HEK293 (cell line): ENCODE measurements around the gene DNAJC4.

Experiments used
- BCL11B ChIP-seq: fragments of 450-650 bp; formaldehyde crosslinking; IDR thresholded peaks from 2 replicates; pipeline ENCODE4 v1.5.1; 2016; ENCODE audit warnings: low read depth, missing biosample characterization, missing genetic modification characterization
- FEZF1 ChIP-seq: fragments of 450-650 bp; formaldehyde crosslinking; IDR thresholded peaks from 2 replicates; pipeline ENCODE4 v1.5.1; 2016; ENCODE audit warnings: missing biosample characterization, missing genetic modification characterization
- HOXC10 ChIP-seq: sonication (generic); formaldehyde crosslinking; IDR thresholded peaks from 2 replicates; pipeline ENCODE4 v1.8.1; 2023; ENCODE audit warnings: mild to moderate bottlenecking, missing genetic modification reagents
- HOXD13 ChIP-seq: sonication (generic); formaldehyde crosslinking; IDR thresholded peaks from 2 replicates; pipeline ENCODE4 v1.8.0; 2022; ENCODE audit warnings: missing genetic modification reagents, borderline replicate concordance
- KLF16 ChIP-seq: fragments of 450-650 bp; formaldehyde crosslinking; IDR thresholded peaks from 2 replicates; pipeline ENCODE4 v1.5.1; 2017; ENCODE audit warnings: missing biosample characterization, missing genetic modification characterization
- KLF17 ChIP-seq: fragments of 450-650 bp; formaldehyde crosslinking; IDR thresholded peaks from 2 replicates; pipeline ENCODE4 v1.5.1; 2016; ENCODE audit warnings: missing biosample characterization, missing genetic modification characterization
- MEIS1 ChIP-seq: sonication (generic); formaldehyde crosslinking; IDR thresholded peaks from 2 replicates; pipeline ENCODE4 v1.8.1; 2022; ENCODE audit warnings: missing genetic modification reagents, mild to moderate bottlenecking, borderline replicate concordance
- SP3 ChIP-seq: fragments of 450-650 bp; formaldehyde crosslinking; IDR thresholded peaks from 2 replicates; pipeline ENCODE4 v1.5.1; 2016; ENCODE audit warnings: missing biosample characterization, missing genetic modification characterization
- SP7 ChIP-seq: fragments of 450-650 bp; formaldehyde crosslinking; IDR thresholded peaks from 2 replicates; pipeline ENCODE4 v1.5.1; 2016; ENCODE audit warnings: missing biosample characterization, missing genetic modification characterization
- ZBTB1 ChIP-seq: fragments of 450-650 bp; formaldehyde crosslinking; IDR thresholded peaks from 2 replicates; pipeline ENCODE4 v1.5.1; 2016; ENCODE audit warnings: missing biosample characterization, missing genetic modification characterization
- ZBTB49 ChIP-seq: fragments of 450-650 bp; formaldehyde crosslinking; IDR thresholded peaks from 2 replicates; pipeline ENCODE4 v1.5.1; 2016; ENCODE audit warnings: missing biosample characterization, missing genetic modification characterization, low read depth
- ZBTB8A ChIP-seq: fragments of 450-650 bp; formaldehyde crosslinking; IDR thresholded peaks from 2 replicates; pipeline ENCODE4 v1.5.1; 2016; ENCODE audit warnings: missing biosample characterization, missing genetic modification characterization
- ZIC2 ChIP-seq: fragments of 450-650 bp; formaldehyde crosslinking; IDR thresholded peaks from 2 replicates; pipeline ENCODE4 v1.5.1; 2016; ENCODE audit warnings: missing biosample characterization, missing genetic modification characterization
- ZNF10 ChIP-seq: fragments of 450-650 bp; formaldehyde crosslinking; IDR thresholded peaks from 2 replicates; pipeline ENCODE4 v1.5.1; 2017; ENCODE audit warnings: missing biosample characterization, missing genetic modification characterization
- ZNF121 ChIP-seq: fragments of 450-650 bp; formaldehyde crosslinking; IDR thresholded peaks from 2 replicates; pipeline ENCODE4 v1.5.1; 2016; ENCODE audit warnings: missing biosample characterization, missing genetic modification characterization
- ZNF146 ChIP-seq: fragments of 450-650 bp; formaldehyde crosslinking; IDR thresholded peaks from 2 replicates; pipeline ENCODE4 v1.5.1; 2016; ENCODE audit warnings: missing biosample characterization, missing genetic modification characterization
- ZNF16 ChIP-seq: fragments of 450-650 bp; formaldehyde crosslinking; IDR thresholded peaks from 2 replicates; pipeline ENCODE4 v1.5.1; 2016; ENCODE audit warnings: low read depth, missing biosample characterization, missing genetic modification characterization
- ZNF169 ChIP-seq: fragments of 450-650 bp; formaldehyde crosslinking; IDR thresholded peaks from 2 replicates; pipeline ENCODE4 v1.5.1; 2016; ENCODE audit warnings: missing biosample characterization, missing genetic modification characterization
- ZNF23 ChIP-seq: fragments of 450-650 bp; formaldehyde crosslinking; IDR thresholded peaks from 2 replicates; pipeline ENCODE4 v1.5.1; 2016; ENCODE audit warnings: missing biosample characterization, missing genetic modification characterization, borderline replicate concordance
- ZNF266 ChIP-seq: fragments of 450-650 bp; formaldehyde crosslinking; IDR thresholded peaks from 2 replicates; pipeline ENCODE4 v1.5.1; 2016; ENCODE audit warnings: missing biosample characterization, missing genetic modification characterization, low read depth
- ZNF280C ChIP-seq: fragments of 450-650 bp; formaldehyde crosslinking; IDR thresholded peaks from 2 replicates; pipeline ENCODE4 v1.5.1; 2016; ENCODE audit warnings: missing biosample characterization, missing genetic modification characterization
- ZNF366 ChIP-seq: fragments of 450-650 bp; formaldehyde crosslinking; conservative IDR thresholded peaks from 2 replicates; pipeline ENCODE4 v1.5.1; 2016; ENCODE audit warnings: missing biosample characterization, missing genetic modification characterization
- ZNF423 ChIP-seq: fragments of 450-650 bp; formaldehyde crosslinking; IDR thresholded peaks from 2 replicates; pipeline ENCODE4 v1.5.1; 2016; ENCODE audit warnings: missing biosample characterization, missing genetic modification characterization
- ZNF426 ChIP-seq: fragments of 450-650 bp; formaldehyde crosslinking; IDR thresholded peaks from 2 replicates; pipeline ENCODE4 v1.5.1; 2017; ENCODE audit warnings: missing biosample characterization, missing genetic modification characterization, mild to moderate bottlenecking, inconsistent platforms, moderate library complexity
- ZNF549 ChIP-seq: fragments of 450-650 bp; IDR thresholded peaks from 2 replicates; pipeline ENCODE4 v1.5.1; 2018; ENCODE audit warnings: missing biosample characterization, missing genetic modification characterization, mild to moderate bottlenecking, inconsistent platforms, moderate library complexity
- ZNF560 ChIP-seq: fragments of 450-650 bp; formaldehyde crosslinking; IDR thresholded peaks from 2 replicates; pipeline ENCODE4 v1.5.1; 2017; ENCODE audit warnings: missing biosample characterization, missing genetic modification characterization, borderline replicate concordance
- ZNF561 ChIP-seq: fragments of 450-650 bp; IDR thresholded peaks from 2 replicates; pipeline ENCODE4 v1.5.1; 2018; ENCODE audit warnings: missing biosample characterization, missing genetic modification characterization, borderline replicate concordance
- ZNF791 ChIP-seq: fragments of 450-650 bp; formaldehyde crosslinking; IDR thresholded peaks from 2 replicates; pipeline ENCODE4 v1.5.1; 2016; ENCODE audit warnings: missing biosample characterization, missing genetic modification characterization
- ZNF830 ChIP-seq: fragments of 450-650 bp; IDR thresholded peaks from 2 replicates; pipeline ENCODE4 v1.5.0; 2018; ENCODE audit warnings: missing biosample characterization, missing genetic modification characterization, low read depth, mild to moderate bottlenecking, moderate library complexity
- TF ChIP-seq, protein P1 (sequence below): fragments of 450-650 bp; formaldehyde crosslinking; IDR thresholded peaks from 2 replicates; pipeline ENCODE4 v1.5.1; 2017; ENCODE audit warnings: missing biosample characterization, mild to moderate bottlenecking, missing genetic modification characterization, moderate library complexity

DNAJC4 gene

DNA sequence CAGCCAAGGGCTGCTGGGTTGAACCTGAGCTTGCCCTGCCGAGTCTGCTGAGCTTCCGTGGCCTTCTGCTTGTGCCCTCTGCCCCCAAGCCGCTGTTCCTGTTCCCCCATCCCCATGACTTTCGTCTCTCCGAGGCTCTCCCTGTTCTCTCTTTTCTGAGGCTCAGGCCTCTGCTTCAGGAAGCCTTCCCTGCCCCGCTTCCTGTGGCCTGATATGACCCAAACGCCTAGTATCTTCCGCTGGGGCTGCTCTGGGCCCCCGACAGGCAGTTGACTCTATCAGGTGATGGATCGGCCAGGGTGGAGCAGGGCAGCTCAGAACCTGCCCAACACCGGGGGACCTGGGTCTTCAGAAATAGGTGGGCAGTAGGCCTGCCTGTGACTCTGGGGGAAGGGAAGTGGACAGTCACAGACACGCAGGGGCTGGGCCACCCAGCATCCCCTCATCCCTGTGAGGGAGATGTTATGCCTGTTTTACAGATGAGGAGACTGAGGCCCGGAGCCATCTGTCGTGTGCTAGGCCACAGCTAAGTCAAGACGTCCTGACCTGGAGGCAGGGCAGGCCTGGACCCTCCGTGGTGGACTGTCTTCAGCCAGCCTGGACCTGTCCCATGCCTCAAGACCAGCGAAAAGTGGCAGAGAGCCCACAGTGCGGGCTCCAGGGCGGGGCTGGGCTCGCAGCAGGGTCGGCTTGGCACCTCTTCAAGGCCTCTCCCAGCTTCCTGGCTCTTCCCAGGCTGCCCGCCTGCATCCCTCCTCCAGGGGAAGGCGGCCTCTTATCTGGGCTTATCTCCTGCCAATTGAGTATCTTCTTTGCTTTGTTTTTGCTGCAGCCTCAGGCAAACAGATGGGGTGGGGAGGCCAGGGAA, 37.9 kb downstream of the DNAJC4 start (continued):
- TF ChIP-seq ZBTB1 (tag by site-specific recombination) (no peak), BCL11B (tag by site-specific recombination) (no peak), ZNF10 (tag by site-specific recombination) (peak; percentile 21; the same call in 1 of the 2 replicates), ZNF830 (tag by site-specific recombination) (no peak), ZNF549 (no peak), ZNF561 (no peak), ZNF23 (no peak), ZBTB8A (no peak), ZNF121 (tag by site-specific recombination) (no peak), ZNF266 (no peak), SP3 (no peak; the same call in 1 of the 2 replicates), ZNF16 (no peak), ZNF791 (tag by site-specific recombination) (no peak), KLF16 (tag by site-specific recombination) (peak; percentile 37; the same call in 1 of the 2 replicates), ZNF560 (tag by site-specific recombination) (no peak), ZNF280C (tag by site-specific recombination) (no peak), HOXC10 (no peak), ZNF146 (tag by site-specific recombination) (no peak), KLF17 (tag by site-specific recombination) (0 out of 2 replicates have a peak, but pooled peaks have one; percentile 18), SP7 (tag by site-specific recombination) (no peak), ZNF366 (tag by site-specific recombination) (no peak), ZBTB49 (tag by site-specific recombination) (no peak), MEIS1 (CRISPR knock-in tag) (no peak), ZNF423 (no peak), ZNF169 (tag by site-specific recombination) (no peak), ZIC2 (tag by site-specific recombination) (peak; percentile 16; the same call in 1 of the 2 replicates), HOXD13 (no peak), ZNF426 (tag by site-specific recombination) (no peak), FEZF1 (tag by site-specific recombination) (no peak)
- TF ChIP-seq, protein P1, sequence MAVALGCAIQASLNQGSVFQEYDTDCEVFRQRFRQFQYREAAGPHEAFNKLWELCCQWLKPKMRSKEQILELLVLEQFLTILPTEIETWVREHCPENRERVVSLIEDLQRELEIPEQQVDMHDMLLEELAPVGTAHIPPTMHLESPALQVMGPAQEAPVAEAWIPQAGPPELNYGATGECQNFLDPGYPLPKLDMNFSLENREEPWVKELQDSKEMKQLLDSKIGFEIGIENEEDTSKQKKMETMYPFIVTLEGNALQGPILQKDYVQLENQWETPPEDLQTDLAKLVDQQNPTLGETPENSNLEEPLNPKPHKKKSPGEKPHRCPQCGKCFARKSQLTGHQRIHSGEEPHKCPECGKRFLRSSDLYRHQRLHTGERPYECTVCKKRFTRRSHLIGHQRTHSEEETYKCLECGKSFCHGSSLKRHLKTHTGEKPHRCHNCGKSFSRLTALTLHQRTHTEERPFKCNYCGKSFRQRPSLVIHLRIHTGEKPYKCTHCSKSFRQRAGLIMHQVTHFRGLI (tag by site-specific recombination) = 0 out of 2 replicates have a peak, but pooled peaks have one; percentile 40
